HG02973 (cell line): Measurements from ENCODE around the gene MT1HL1.
"Not testable (repeated sequence)": the region's sequence is repeated elsewhere in the genome, so short reads cannot be mapped to it uniquely, and the experiment has no call there.

Source experiments
- ATAC-seq: cut with Tn5 transposase; IDR thresholded peaks from one replicate; pipeline ENCODE4 v1.9.1; 2021; ENCODE audit warnings: moderate library complexity; ENCODE audit not compliant: unreplicated experiment

Gene MT1HL1

GRCh38 chr1:237018896-237019295, 14.7 kb upstream of the MT1HL1 start:
- no peak for ATAC-seq

GRCh38 chr1:237016626-237017025, 12.4 kb upstream of the MT1HL1 start:
- ATAC-seq: no peak

DNA sequence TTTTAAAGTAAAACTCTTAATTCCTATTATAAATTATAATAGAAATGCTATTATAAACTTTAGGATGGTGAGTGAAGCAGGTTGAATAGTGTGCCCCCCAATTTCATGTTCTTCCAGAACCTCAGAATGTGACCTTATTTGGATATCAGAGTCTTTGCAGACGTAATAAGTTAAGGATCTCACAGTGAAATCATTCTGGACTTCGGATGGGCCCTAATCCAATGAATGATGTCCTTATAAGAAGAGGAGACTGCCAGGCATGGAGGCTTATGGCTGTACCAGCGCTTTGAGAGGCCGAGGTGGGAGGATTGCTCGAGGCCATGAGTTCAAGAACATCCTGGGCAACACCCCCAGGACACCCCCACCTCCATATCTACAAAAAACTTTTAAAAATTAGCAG, 9.4 kb upstream of the MT1HL1 start:
- no peak for ATAC-seq

DNA sequence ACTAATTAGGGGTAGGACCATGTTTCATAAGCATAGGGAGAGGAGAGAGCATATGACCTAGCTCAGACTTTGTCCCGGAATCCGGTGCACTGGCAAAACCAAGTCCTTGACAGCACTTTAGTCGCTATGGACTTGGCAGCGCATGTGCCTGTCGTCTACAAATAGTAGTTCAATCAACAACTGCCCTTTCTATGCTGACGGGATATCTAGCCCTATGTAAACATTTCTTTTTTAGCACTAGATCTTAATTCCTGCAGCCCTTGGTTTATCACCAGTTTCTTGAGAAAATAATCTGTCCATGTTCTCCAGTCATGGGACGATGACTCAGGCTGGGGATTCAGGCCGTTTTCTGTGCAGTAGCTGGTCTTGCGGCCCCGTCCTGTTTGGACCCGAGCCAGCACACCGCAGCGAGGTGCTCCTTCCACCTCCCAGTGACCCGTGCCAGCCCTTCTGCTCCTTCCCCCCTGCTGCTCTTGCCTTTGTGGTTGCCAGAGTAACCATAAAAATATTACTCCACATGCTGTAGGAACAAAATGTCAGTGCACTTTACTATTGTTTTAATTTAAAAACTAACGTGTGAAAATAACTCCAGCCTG, 8.6 kb upstream of the MT1HL1 start:
- ATAC-seq: no peak

GRCh38 chr1:237012361-237012760, 8.1 kb upstream of the MT1HL1 start:
- ATAC-seq: no peak

- no peak for ATAC-seq
These were observed 7.2 kb upstream of the MT1HL1 start for GRCh38 chr1:237011432-237011831.

GRCh38 chr1:237009611-237010010, 5.4 kb upstream of the MT1HL1 start:
- no peak for ATAC-seq

DNA sequence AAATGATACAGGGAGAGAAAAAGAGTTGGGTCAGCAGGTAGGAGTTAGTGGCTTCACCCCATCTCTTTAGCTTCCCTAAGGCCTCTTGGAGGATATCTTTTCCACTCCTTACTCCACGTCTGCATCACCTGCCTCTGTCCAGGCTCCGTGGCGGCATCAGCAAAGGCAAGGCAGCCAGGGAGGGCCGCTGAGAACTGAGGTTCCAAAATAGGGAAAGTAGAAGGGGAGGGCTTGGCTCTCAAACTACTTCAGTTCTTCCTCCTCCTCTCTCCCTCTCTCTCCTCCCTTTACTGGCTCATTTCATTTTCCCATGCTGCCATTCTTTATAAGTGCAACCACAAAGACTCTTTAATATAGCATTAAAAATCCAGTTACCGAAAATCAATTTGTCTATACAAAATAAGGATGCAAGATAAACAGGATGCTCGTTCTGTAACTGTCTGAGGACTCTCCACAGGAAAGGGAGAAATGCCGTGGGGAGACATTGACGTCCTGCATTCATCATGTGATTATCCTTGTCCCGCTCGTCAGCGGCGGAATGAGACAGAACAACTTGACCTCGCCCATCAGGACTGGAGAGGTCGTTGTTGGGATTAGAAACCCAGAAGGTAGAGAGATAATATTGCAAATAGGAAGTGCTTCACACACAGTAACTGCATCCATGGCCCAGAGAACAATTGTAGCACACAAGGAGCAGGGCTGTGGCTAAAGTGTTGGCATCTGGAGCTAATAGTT, 3.1 kb upstream of the MT1HL1 start:
- ATAC-seq: no peak

- no peak for ATAC-seq
These were observed 1.4 kb upstream of the MT1HL1 start for GRCh38 chr1:237005674-237006073.

GRCh38 chr1:237003516-237003915, 725 bp downstream of the MT1HL1 start:
- ATAC-seq: no peak

GRCh38 chr1:237000191-237000590, 4.0 kb downstream of the MT1HL1 start:
- no peak for ATAC-seq

GRCh38 chr1:236998546-236998945, 5.7 kb downstream of the MT1HL1 start:
- no peak for ATAC-seq

DNA sequence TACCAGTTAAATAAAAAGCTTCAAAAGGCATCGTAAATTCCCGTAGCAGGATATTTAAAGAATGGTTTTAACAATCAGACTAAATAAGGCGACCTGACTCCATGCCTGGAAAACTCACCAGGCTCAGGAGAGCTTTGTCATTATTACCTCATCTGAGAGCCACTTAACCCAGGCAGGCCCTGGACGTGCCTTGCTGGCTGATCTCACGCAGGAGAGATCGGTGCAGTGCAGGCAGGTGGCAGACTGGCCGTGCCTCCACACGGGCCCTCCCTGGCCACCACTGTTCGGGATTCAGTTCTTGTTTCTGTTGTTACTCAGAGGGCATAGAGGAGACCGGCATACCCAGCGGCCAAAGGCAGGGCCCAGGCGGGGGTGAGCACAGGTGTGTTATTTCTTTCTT, 6.4 kb downstream of the MT1HL1 start:
- no peak for ATAC-seq

- ATAC-seq: no peak
These were observed 6.9 kb downstream of the MT1HL1 start for GRCh38 chr1:236997361-236997760.

- ATAC-seq: no peak
These were observed 9.8 kb downstream of the MT1HL1 start for GRCh38 chr1:236994450-236994849.

- no peak for ATAC-seq
These were observed 11.8 kb downstream of the MT1HL1 start for GRCh38 chr1:236992449-236992848.

- peak; percentile 83 for ATAC-seq
These were observed 14.2 kb downstream of the MT1HL1 start for GRCh38 chr1:236990052-236990445.

GRCh38 chr1:236989290-236990051, 14.8 kb downstream of the MT1HL1 start:
- no peak for ATAC-seq

DNA sequence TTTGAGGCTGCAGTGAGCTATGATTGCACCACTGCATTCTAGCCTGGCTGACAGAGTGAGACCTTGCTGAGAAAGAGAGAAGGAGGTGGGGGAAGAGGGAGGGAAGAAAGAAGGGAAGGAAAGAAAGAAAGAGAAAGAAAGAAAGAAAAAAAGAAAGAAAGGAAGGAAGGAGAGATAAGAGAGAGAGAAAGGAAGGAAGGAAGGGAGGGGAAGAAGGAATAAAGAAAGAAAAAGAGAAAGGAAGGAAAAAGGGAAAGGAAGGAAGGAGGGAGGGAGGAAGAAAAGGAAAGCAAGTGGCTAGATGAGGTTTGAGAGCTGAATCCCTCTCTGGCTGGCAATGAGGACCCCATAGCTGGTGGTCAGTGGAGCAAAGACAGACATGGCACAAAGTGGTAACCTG, 20.4 kb downstream of the MT1HL1 start:
- ATAC-seq: no peak

DNA sequence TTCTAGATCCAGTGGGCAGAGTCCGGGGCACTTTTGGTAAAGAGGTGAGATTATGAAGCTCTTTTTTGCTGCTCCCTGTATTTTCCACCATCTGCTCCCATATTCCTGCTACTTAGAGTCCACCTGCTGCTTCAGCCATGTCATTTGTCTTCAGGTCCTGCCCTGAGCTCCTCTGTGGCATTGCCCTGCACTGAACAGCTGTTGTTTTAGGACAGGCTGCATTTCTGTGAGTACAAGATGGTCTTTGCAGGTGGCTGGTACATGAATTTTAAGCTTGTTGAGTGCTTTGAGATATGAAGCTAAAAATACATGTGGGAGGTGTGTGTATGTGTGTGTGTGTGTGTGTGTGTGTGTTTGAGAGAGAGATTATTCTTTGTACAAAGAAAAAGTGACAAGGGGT, 21.9 kb downstream of the MT1HL1 start:
- no peak for ATAC-seq

GRCh38 chr1:236981431-236981830, 22.8 kb downstream of the MT1HL1 start:
- not testable (repeated sequence) for ATAC-seq

GRCh38 chr1:236980673-236981072, 23.6 kb downstream of the MT1HL1 start:
- no peak for ATAC-seq
